Measurements from ENCODE around the gene SEC63. TPM values are rescaled to one million over a fixed set of nuclear protein-coding genes. Genes with fewer than 3 reads are reported as not detected.

Gene SEC63
- total RNA-seq (2014; rRNA removed; shearing (Covaris generic)) (16.3 and 38.5 TPM in 2 replicates), polyA plus RNA-seq (2016; fragmentation: Nextera tagmentation; extraction: Ambion mirVana) (184 and 190 TPM in 2 replicates)

DNA sequence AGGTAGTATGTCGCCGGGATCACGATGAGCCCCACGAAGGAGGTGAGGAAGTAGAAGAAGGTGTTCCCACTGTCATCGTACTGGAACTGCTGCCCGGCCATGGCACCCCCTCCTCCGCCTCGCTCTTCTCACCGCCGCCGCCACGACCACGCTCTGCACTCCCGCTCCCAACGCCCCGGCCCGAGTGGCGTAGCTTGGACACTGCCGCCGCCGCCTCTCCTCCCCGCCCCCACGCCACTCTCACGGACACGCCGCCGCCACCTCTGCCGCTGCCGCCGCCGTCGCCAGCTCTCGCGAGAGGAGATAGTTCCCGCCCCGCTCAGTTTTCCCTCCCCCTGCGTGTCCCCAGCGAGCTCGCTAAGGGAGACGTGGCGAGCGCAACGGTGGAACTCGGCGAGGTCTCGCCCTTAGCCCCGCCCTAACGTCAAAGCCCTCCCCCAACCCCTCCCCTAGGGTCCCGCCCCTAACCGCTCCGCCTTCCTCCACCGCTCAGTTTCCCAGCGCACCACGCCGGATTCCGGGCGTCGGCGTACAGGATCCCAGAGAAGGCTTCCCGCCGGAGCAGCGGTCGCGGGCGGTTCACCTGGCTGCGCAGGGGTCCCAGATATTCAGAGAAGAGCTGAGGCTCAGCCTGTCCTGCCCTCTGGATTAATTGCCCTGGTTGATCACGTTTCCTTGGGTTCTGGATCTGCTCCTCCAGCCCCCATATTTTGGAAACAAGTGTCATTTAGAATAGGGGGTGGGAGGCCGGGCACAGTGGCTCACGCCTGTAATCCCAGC lies at the start of gene SEC63:
SEC63 (minus strand) TSS at position 300 of the 780 bp plus-strand sequence; CDS start at position 101, 199 bp downstream.
- H3K9me3 ChIP-seq (ENCODE audit: low read depth): no peaks in the 10 kb centered on the region
- no peaks in the 10 kb centered on the region for H3K9me2 ChIP-seq (ENCODE audit: insufficient read depth)
- peaks cover 5% of the 10 kb centered on the region; the same call in 1 of the 2 replicates for H3K36me3 ChIP-seq (ENCODE audit: low read depth)
- peaks cover 16% of the 10 kb centered on the region for H3K4me1 ChIP-seq (ENCODE audit: insufficient read depth)
- peak within 1 kb of the TSS; percentile 94 for H3K27ac ChIP-seq
- no peaks in the 10 kb centered on the region for H3K27me3 ChIP-seq (replicated peaks; ENCODE audit: insufficient read depth)
- in situ Hi-C loops (cut with MboI): no loop called here
- peak; percentile 100 for DNase-seq
- H3F3A ChIP-seq (ENCODE audit: insufficient read depth): peaks cover 24% of the 10 kb centered on the region
- H3K79me2 ChIP-seq (ENCODE audit: insufficient read depth): peaks cover 45% of the 10 kb centered on the region
- no peaks in the 10 kb centered on the region for H4K20me1 ChIP-seq (ENCODE audit: insufficient read depth)
- peak within 1 kb of the TSS; percentile 97 for H3K9ac ChIP-seq
- peak within 1 kb of the TSS; percentile 76 for H2AFZ ChIP-seq
- no peak for TF ChIP-seq EZH2phosphoT487 (IDR thresholded peaks at IDR 0.05; ENCODE audit: insufficient read depth, low read depth)
- TF ChIP-seq EZH2 (IDR thresholded peaks at IDR 0.05; ENCODE audit: insufficient read depth, poor library complexity, severe bottlenecking): no peak
- H3K4me2 ChIP-seq (ENCODE audit: unreplicated experiment): peak within 1 kb of the TSS; percentile 77
- H3K4me3 ChIP-seq: peak within 1 kb of the TSS; percentile 95
- WGBS, 2 experiments (ENCODE audit: low coverage in 1 of 2, low lambda C conversion rate in 2 of 2, missing lambda C conversion rate in 2 of 2): 1 to 3% methylated on average over 54 to 67 of the region's 69 CpGs

- H4K20me1 ChIP-seq (ENCODE audit: insufficient read depth): no peaks in the 10 kb centered on the region
- no peak overlapping the region for H3K4me3 ChIP-seq
- no peaks in the 10 kb centered on the region for H3K9me3 ChIP-seq (ENCODE audit: low read depth)
- in situ Hi-C loops (cut with MboI): no loop called here
- no peak overlapping the region for H3K9ac ChIP-seq
- H3K36me3 ChIP-seq (ENCODE audit: low read depth): no peaks in the 10 kb centered on the region
- no peak overlapping the region for H3K4me2 ChIP-seq (ENCODE audit: unreplicated experiment)
- H3K9me2 ChIP-seq (ENCODE audit: insufficient read depth): no peaks in the 10 kb centered on the region
- no peak for TF ChIP-seq EZH2phosphoT487 (IDR thresholded peaks at IDR 0.05; ENCODE audit: insufficient read depth, low read depth)
- no peak for TF ChIP-seq EZH2 (IDR thresholded peaks at IDR 0.05; ENCODE audit: insufficient read depth, poor library complexity, severe bottlenecking)
- no peaks in the 10 kb centered on the region for H3K79me2 ChIP-seq (ENCODE audit: insufficient read depth)
- no peak overlapping the region for H3K27ac ChIP-seq
- no peaks in the 10 kb centered on the region for H3K27me3 ChIP-seq (replicated peaks; ENCODE audit: insufficient read depth)
- no peaks in the 10 kb centered on the region for H3F3A ChIP-seq (ENCODE audit: insufficient read depth)
- WGBS, 2 experiments (ENCODE audit: low coverage in 1 of 2, low lambda C conversion rate in 2 of 2, missing lambda C conversion rate in 2 of 2): 55 to 62% methylated on average over 3 of the region's 3 CpGs
- H3K4me1 ChIP-seq (ENCODE audit: insufficient read depth): no peaks in the 10 kb centered on the region
- no peak for DNase-seq
- no peak overlapping the region for H2AFZ ChIP-seq
These were observed 48.0 kb upstream of the SEC63 start for GRCh38 chr6:108005961-108006360.

GRCh38 chr6:108004861-108005260 lies 46.9 kb upstream of the SEC63 start:
- Histone ChIP-seq H3K9me3 (ENCODE audit: low read depth) (no peaks in the 10 kb centered on the region), H3K4me3 (no peak overlapping the region), H3K4me1 (ENCODE audit: insufficient read depth) (no peaks in the 10 kb centered on the region), H3F3A (ENCODE audit: insufficient read depth) (no peaks in the 10 kb centered on the region), H3K4me2 (ENCODE audit: unreplicated experiment) (no peak overlapping the region), H3K9me2 (ENCODE audit: insufficient read depth) (no peaks in the 10 kb centered on the region), H3K27ac (no peak overlapping the region), H4K20me1 (ENCODE audit: insufficient read depth) (no peaks in the 10 kb centered on the region), H3K27me3 (replicated peaks; ENCODE audit: insufficient read depth) (no peaks in the 10 kb centered on the region), H3K79me2 (ENCODE audit: insufficient read depth) (no peaks in the 10 kb centered on the region), H3K9ac (no peak overlapping the region), H2AFZ (no peak overlapping the region), H3K36me3 (ENCODE audit: low read depth) (no peaks in the 10 kb centered on the region)
- 87 to 90% methylated on average over 15 of the region's 15 CpGs for WGBS, 2 experiments (ENCODE audit: low coverage in 1 of 2, low lambda C conversion rate in 2 of 2, missing lambda C conversion rate in 2 of 2)
- no peak for DNase-seq
- no peak for TF ChIP-seq EZH2 (IDR thresholded peaks at IDR 0.05; ENCODE audit: insufficient read depth, poor library complexity, severe bottlenecking)
- no peak for TF ChIP-seq EZH2phosphoT487 (IDR thresholded peaks at IDR 0.05; ENCODE audit: insufficient read depth, low read depth)
- in situ Hi-C loops (cut with MboI): no loop called here

- DNase-seq: peak; percentile 47
- no peaks in the 10 kb centered on the region for H3K9me3 ChIP-seq (ENCODE audit: low read depth)
- H3K4me2 ChIP-seq (ENCODE audit: unreplicated experiment): no peak overlapping the region
These were observed 44.6 kb upstream of the SEC63 start for GRCh38 chr6:108002365-108003221.

More at GRCh38 chr6:108002365-108003221, 44.6 kb upstream of the SEC63 start:
- no peaks in the 10 kb centered on the region for H3F3A ChIP-seq (ENCODE audit: insufficient read depth)
- H3K27ac ChIP-seq: no peak overlapping the region
- H3K9ac ChIP-seq: no peak overlapping the region
- H3K4me3 ChIP-seq: no peak overlapping the region
- no peaks in the 10 kb centered on the region for H3K9me2 ChIP-seq (ENCODE audit: insufficient read depth)
- in situ Hi-C loops (cut with MboI): no loop called here
- H3K36me3 ChIP-seq (ENCODE audit: low read depth): no peaks in the 10 kb centered on the region
- H3K79me2 ChIP-seq (ENCODE audit: insufficient read depth): no peaks in the 10 kb centered on the region
- no peaks in the 10 kb centered on the region for H4K20me1 ChIP-seq (ENCODE audit: insufficient read depth)
- H3K27me3 ChIP-seq (replicated peaks; ENCODE audit: insufficient read depth): no peaks in the 10 kb centered on the region
- no peaks in the 10 kb centered on the region for H3K4me1 ChIP-seq (ENCODE audit: insufficient read depth)
- H2AFZ ChIP-seq: peak overlapping the region; percentile 63
- WGBS, 2 experiments (ENCODE audit: low coverage in 1 of 2, low lambda C conversion rate in 2 of 2, missing lambda C conversion rate in 2 of 2): 18% methylated on average over 9 of the region's 9 CpGs
- TF ChIP-seq EZH2 (IDR thresholded peaks at IDR 0.05; ENCODE audit: insufficient read depth, poor library complexity, severe bottlenecking) (no peak), EZH2phosphoT487 (IDR thresholded peaks at IDR 0.05; ENCODE audit: insufficient read depth, low read depth) (no peak)
